Fibroblast of lung (primary cell): Measurements from ENCODE around the gene MDK. TPM values are rescaled to one million over a fixed set of nuclear protein-coding genes. Genes with fewer than 3 reads are reported as not detected.
"Not testable (repeated sequence)": the region's sequence is repeated elsewhere in the genome, so short reads cannot be mapped to it uniquely, and the experiment has no call there.

Source experiments
- DNase-seq, 2 donors: peaks; one replicate each; pipeline versions ENCODE4 v3.0.0 to v3.0.0-alpha.2; 2010; ENCODE audit warnings: low read depth in 2 of 2
- H2AFZ ChIP-seq: 2 replicates; pipeline ENCODE4 v1.5.1; 2012; ENCODE audit warnings: low read length, control low read depth, inconsistent platforms
- H3K27ac ChIP-seq: 2 replicates; pipeline ENCODE4 v1.5.1; 2011; ENCODE audit warnings: low read length, control low read depth; ENCODE audit not compliant: insufficient read depth
- H3K27me3 ChIP-seq: 2 replicates; pipeline ENCODE4 v1.5.1; 2011; ENCODE audit warnings: mild to moderate bottlenecking, low read length; ENCODE audit not compliant: control insufficient read depth, insufficient read depth
- H3K36me3 ChIP-seq: 2 replicates; pipeline ENCODE4 v1.5.1; 2011; ENCODE audit warnings: low read length; ENCODE audit not compliant: control insufficient read depth, insufficient read depth
- H3K4me1 ChIP-seq: 2 replicates; pipeline ENCODE4 v1.5.1; 2011; ENCODE audit warnings: low read length; ENCODE audit not compliant: control insufficient read depth, insufficient read depth; ENCODE audit errors: extremely low read depth
- H3K4me2 ChIP-seq: 2 replicates; pipeline ENCODE4 v1.5.1; 2011; ENCODE audit warnings: low read length, control low read depth; ENCODE audit not compliant: insufficient read depth; ENCODE audit errors: extremely low read depth
- H3K4me3 ChIP-seq, 4 experiments: fragments of 200-600 bp in 1 of 4; sonication (generic) in 1 of 4; replicated peaks in 1 of 4; 2 replicates each; pipeline ENCODE4 v1.5.1; 2011 to 2016; ENCODE audit warnings: low read length in 4 of 4, low read depth in 3 of 4, mild to moderate bottlenecking in 3 of 4, control low read depth in 2 of 4, inconsistent platforms in 1 of 4, mixed read lengths in 1 of 4; ENCODE audit not compliant: insufficient read depth in 1 of 4; ENCODE audit errors: control extremely low read depth in 1 of 4
- H3K79me2 ChIP-seq: 2 replicates; pipeline ENCODE4 v1.5.1; 2012; ENCODE audit warnings: mild to moderate bottlenecking, low read length, inconsistent platforms; ENCODE audit not compliant: control insufficient read depth, insufficient read depth
- H3K9ac ChIP-seq: 2 replicates; pipeline ENCODE4 v1.5.1; 2011; ENCODE audit warnings: mild to moderate bottlenecking, low read length, control low read depth; ENCODE audit not compliant: insufficient read depth
- H3K9me3 ChIP-seq: 2 replicates; pipeline ENCODE4 v1.5.1; 2012; ENCODE audit warnings: low read depth, low read length; ENCODE audit not compliant: control insufficient read depth, insufficient read depth
- H4K20me1 ChIP-seq: 2 replicates; pipeline ENCODE4 v1.5.1; 2011; ENCODE audit warnings: low read length; ENCODE audit not compliant: control insufficient read depth, insufficient read depth; ENCODE audit errors: extremely low read depth
- EZH2 ChIP-seq: IDR thresholded peaks from 2 replicates; pipeline ENCODE4 v1.5.1; 2012; ENCODE audit warnings: low read length, control low read depth, mild to moderate bottlenecking; ENCODE audit errors: missing control alignments
- polyA plus RNA-seq, 2 donors: library from polyadenylated mRNA; depleted of rRNA in 1 of 2; stranded (reverse) in 1 of 2; unstranded in 1 of 2; fragments of >200 nt; gene quantifications; 2 replicates each; pipeline ENCODE4 v1.2.1, GENCODE V29; 2011 to 2012; ENCODE audit warnings: missing spikeins in 1 of 2
- total RNA-seq: library from RNA; depleted of rRNA; stranded (reverse); fragments of >200 nt; gene quantifications from 2 replicates; pipeline ENCODE4 v1.2.1, GENCODE V29; 2014
- TF ChIP-seq, protein P1 (sequence below), 2 donors: IDR thresholded peaks in 1 of 2; conservative IDR thresholded peaks in 1 of 2; 1 replicate in 1 of 2; 2 replicates in 1 of 2; pipeline ENCODE4 v1.5.1; 2011 to 2012; ENCODE audit warnings: low read length in 2 of 2, control low read depth in 1 of 2, inconsistent platforms in 1 of 2, low read depth in 1 of 2, mild to moderate bottlenecking in 1 of 2

Gene MDK
- total and polyA plus RNA-seq, 2 donors (not counting 1 experiment from before 2014, with no cell fraction given), result 44.6 to 131 TPM

DNA sequence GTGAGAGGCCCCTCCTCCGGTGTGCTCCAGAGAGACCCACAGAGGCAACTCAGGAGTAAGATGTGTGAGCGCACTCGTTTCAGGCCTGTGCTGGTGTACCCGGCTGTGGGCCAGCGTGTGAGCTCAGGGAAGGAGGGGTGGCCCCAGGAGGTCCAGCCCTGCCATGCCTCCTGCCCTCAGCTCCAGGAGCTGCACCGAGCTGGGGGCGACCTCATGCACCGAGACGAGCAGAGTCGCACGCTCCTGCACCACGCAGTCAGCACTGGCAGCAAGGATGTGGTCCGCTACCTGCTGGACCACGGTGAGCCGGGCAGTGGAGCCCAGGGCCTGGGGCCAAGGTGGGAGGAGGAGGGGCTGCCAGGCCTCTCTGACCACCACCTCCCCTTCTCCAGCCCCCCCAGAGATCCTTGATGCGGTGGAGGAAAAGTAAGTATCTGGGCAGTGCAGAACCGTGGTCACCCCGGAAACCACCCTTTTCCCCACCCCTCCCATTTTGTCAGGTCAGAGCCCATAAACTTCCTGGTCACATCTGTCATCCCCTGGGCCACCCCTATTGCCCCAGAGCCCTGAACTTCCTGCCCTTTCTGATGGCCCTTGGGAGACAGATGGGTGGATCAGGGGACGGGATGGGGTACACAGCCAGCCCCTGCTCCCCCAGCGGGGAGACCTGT lies 2.5 kb upstream of the MDK start:
- Histone ChIP-seq H3K36me3 (peaks cover 11% of the 10 kb centered on the region), H3K27ac (no peak overlapping the region), H3K9ac (no peak overlapping the region), H3K27me3 (no peaks in the 10 kb centered on the region), H3K4me3 (no peak overlapping the region), H3K9me3 (no peaks in the 10 kb centered on the region), H4K20me1 (no peaks in the 10 kb centered on the region), H3K79me2 (no peaks in the 10 kb centered on the region), H3K4me2 (no peak overlapping the region), H3K4me1 (peaks cover 10% of the 10 kb centered on the region), H2AFZ (no peak overlapping the region)
- TF ChIP-seq, protein P1, sequence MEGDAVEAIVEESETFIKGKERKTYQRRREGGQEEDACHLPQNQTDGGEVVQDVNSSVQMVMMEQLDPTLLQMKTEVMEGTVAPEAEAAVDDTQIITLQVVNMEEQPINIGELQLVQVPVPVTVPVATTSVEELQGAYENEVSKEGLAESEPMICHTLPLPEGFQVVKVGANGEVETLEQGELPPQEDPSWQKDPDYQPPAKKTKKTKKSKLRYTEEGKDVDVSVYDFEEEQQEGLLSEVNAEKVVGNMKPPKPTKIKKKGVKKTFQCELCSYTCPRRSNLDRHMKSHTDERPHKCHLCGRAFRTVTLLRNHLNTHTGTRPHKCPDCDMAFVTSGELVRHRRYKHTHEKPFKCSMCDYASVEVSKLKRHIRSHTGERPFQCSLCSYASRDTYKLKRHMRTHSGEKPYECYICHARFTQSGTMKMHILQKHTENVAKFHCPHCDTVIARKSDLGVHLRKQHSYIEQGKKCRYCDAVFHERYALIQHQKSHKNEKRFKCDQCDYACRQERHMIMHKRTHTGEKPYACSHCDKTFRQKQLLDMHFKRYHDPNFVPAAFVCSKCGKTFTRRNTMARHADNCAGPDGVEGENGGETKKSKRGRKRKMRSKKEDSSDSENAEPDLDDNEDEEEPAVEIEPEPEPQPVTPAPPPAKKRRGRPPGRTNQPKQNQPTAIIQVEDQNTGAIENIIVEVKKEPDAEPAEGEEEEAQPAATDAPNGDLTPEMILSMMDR (conservative IDR thresholded peaks at IDR 0.05 in 1 of 2, IDR thresholded peaks at IDR 0.05 in 1 of 2; ENCODE audit: low read depth in 1 of 2, low read length in 2 of 2), result no peak
- no peak for TF ChIP-seq EZH2
- DNase-seq, result no peak

DNA sequence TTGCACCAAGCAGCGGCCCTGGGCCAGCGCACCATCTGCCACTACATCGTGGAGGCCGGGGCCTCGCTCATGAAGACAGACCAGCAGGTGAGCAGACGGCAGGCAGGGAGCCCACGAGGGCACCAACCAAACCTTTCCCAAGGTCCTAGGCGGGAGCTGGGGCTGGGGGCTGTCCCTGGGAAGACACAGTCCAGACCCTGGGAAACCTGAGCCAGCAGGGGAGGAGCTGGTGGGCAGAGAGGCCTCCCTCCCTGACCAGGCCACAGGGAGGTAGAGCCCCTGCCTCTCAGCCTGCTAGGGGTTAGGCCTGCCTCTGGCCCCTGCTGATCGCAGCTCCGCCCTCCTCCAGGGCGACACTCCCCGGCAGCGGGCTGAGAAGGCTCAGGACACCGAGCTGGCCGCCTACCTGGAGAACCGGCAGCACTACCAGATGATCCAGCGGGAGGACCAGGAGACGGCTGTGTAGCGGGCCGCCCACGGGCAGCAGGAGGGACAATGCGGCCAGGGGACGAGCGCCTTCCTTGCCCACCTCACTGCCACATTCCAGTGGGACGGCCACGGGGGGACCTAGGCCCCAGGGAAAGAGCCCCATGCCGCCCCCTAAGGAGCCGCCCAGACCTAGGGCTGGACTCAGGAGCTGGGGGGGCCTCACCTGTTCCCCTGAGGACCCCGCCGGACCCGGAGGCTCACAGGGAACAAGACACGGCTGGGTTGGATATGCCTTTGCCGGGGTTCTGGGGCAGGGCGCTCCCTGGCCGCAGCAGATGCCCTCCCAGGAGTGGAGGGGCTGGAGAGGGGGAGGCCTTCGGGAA lies 1.8 kb upstream of the MDK start:
- not testable (repeated sequence) for H3K4me3 ChIP-seq, H3K4me1 ChIP-seq, H4K20me1 ChIP-seq, H3K9me3 ChIP-seq, H3K79me2 ChIP-seq, H3K9ac ChIP-seq, H3K27ac ChIP-seq, DNase-seq, H3K27me3 ChIP-seq, H3K4me2 ChIP-seq, H2AFZ ChIP-seq
- peaks cover 11% of the 10 kb centered on the region for H3K36me3 ChIP-seq

DNA sequence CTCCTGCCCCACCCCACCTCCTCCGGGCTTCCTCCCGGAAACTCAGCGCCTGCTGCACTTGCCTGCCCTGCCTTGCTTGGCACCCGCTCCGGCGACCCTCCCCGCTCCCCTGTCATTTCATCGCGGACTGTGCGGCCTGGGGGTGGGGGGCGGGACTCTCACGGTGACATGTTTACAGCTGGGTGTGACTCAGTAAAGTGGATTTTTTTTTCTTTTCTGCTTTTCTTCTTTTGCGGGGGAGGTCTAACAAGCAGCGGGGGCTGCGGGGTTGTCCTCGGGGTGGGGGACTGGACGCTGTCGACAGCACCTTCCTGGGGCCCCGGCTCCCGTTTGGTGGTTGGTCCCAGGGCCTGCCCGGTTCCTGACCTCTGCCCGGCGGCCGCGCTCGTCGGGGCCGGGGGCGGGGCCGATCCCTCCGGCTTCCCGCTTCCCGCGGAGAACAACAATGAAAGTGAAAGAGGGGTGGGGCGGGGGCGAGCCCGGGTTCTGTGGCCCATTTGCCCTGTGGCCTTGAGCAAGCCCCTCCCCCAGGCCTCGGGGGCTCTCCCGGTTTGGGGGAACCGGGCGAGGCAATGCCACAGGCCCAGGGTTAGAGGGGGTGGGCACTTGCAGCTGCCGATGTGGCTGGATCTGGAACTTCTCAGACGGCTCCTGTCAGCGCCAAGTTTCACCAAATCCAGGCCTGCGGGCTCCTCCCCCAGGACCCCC lies 975 bp upstream of the MDK start:
- Histone ChIP-seq H3K36me3 (peaks cover 8% of the 10 kb centered on the region), H3K9ac (peak overlapping the region; percentile 57), H3K27me3 (no peaks in the 10 kb centered on the region), H3K27ac (peak overlapping the region; percentile 62), H3K4me3 (peak overlapping the region; percentile 40 to 58 (median 50)), H3K79me2 (no peaks in the 10 kb centered on the region), H2AFZ (peak overlapping the region; percentile 29), H3K4me2 (peak overlapping the region; percentile 69), H4K20me1 (no peaks in the 10 kb centered on the region), H3K4me1 (peaks cover 10% of the 10 kb centered on the region), H3K9me3 (no peaks in the 10 kb centered on the region)
- peak; percentile 26 to 51 for DNase-seq
- TF ChIP-seq EZH2, result no peak
